HG03103 (cell line): ENCODE data around the gene GPR78.

Experiments used
- ATAC-seq: cut with Tn5 transposase; IDR thresholded peaks from one replicate; pipeline ENCODE4 v1.9.1; 2021; ENCODE audit warnings: low read depth; ENCODE audit not compliant: unreplicated experiment

The GPR78 gene

DNA sequence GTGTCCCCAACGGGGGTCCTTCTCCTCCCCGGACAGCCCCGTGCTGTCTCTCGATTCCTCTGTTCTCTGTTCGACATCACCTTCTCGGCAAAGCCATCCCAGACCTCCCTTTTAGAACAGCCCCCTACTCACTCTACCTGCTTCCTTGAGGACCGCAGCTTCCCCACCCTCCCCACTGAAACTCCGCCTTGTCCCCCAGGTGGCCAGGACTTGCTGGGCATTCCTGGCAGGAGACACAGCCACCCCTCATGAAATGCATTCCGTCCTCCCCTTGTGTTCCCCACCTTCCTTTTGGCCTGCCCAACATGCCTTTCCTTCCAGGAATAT is 34.8 kb upstream of the GPR78 start:
- no peak for ATAC-seq

DNA sequence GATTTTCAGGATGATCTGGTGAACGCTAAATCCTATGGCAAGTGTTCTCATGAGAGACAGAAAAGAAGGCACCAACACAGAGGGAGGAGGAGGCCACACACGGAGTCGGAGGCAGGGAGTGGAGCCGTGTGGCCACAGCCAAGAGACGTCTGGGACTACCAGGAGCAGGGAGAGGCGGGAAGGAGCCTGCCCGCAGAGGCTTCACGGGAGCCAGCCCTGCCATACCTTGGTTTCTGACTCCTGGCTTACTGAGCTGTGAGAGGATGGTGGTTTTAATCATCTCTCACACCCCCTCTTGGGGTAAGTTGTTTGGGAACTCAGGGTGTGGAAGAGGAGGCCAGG is 33.5 kb upstream of the GPR78 start:
- no peak for ATAC-seq

DNA sequence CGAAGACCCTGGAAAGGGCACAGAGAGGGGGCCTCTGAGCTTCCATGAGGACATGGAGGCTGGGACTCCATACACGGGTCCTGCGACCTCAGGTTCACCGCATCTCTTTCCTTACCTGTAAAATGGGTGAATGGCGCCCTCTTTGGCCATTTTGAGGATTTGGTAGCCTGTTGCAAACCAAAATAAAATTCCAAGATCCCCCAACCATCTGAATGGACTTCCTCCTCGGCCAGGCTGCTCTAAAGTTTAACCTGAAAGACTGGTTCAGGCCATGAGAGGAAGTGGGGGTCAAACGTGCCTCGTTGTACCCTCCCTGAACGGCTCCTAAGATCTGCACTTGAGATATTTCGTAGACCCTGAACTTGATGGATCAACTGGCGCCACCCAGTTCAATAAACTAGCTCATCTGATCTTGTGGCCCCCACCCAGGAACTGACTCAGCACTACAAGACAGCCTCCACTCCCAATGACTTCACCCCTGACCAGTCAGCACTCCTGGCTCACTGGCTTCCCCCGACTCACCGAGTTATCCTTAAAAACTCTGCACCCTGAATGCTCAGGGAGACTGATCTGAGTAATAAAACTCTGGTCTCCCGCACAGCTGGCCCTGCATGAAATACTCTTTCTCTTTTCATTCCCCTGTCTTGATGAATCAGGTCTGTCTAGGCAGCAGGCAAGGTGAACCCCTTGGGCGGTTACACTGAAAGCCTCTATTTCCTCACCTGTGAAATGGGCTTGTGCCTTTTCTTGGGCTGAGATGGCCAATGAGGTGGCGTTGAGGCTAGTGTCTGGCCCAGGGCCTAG is 32.9 kb upstream of the GPR78 start:
- no peak for ATAC-seq

DNA sequence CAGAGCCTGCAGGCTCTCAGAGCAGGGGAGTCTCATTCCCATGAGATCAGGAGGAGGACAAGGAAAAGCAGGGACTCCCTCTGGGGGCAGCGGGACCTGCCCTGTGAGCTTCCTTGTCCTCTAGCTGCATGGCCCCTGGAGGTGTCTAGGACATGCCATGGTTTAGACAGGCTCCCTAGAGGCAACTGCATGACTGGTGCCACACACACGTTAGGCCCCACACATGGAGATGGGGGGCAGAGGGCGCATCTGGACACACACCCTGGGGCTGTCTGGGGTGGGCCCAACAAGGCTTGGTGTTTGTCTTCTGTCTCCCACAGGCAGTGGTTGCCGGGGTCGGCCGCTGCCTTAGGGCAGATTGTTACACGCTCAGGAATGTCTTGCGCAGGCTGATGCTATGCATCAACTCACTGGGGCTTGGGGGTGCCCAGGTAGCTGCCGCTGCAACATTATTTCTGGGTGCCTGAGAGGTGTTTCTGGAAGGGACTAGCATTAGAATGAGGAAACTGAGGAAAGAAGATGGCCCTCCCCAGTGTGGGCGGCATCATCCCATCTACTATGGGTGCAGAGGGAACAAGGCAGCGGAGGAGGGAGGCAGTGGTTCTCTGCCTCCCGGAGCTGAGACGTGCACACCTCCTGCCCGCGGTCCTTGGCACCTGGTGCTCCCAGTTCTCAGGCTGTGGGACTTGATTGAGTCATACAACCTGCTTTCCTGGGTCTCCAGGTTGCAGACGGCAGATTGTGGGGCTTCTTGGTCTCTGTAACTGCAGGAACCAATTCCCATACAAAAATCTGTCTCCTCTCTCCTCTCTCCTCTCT is 32.1 kb upstream of the GPR78 start:
- no peak for ATAC-seq

DNA sequence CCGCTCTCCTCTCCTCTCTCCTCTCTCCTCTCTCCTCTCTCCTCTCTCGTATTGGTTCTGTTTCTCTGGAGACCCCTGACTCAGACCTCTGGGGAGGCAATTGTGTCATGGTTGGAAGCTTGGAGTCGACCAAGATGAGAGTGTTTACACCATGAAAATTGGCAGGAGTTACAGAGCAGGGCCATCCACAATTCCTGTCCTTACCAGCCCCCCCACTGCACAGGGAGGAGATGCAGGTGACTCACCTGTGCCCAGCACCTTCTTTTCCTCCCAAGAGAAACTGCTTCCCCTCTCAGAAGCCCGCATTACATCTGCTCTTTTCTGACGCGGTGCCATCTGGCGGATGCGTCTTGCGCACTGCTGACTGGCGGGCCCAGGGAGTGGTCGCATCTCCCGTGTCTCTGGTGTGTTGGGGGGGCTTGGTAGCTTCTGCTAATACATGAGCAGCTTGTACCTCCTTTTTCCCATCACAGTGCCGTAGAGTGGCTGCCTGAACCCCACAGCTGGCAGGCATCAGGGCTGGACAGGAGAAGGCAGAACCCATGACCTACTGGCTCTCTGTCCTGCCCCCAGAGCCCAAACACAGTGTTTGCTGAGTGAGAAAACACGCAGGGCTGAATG is 31.4 kb upstream of the GPR78 start:
- ATAC-seq = no peak

DNA sequence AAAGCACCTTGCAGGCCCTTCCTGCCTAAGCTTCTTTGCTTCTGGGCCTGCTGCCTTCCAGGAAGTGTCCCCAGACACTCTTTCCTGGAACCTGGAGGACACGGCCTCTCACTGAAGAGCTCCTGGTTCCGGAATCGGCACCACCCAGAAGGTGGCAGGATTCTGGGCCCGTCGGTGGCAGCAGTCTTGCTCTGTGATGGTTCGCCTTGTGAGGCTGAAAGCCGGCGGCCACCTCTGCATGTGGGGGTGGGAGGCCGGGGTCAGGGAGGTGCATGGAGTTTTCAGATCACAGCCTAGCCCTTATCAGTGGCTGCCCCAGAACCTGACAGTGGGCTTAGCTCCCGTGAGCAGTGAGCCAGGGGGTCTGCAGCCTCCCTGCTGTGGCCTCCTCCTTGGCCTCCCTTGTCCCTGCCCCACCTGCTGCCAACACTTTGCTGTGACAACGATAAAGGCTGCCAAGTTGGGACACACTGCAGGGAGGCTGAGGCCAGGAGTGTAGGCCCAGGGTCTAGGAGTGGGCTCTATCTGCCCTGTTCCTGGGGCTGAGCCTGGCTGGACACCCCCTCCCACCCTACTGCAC is 30.8 kb upstream of the GPR78 start:
- ATAC-seq = no peak

DNA sequence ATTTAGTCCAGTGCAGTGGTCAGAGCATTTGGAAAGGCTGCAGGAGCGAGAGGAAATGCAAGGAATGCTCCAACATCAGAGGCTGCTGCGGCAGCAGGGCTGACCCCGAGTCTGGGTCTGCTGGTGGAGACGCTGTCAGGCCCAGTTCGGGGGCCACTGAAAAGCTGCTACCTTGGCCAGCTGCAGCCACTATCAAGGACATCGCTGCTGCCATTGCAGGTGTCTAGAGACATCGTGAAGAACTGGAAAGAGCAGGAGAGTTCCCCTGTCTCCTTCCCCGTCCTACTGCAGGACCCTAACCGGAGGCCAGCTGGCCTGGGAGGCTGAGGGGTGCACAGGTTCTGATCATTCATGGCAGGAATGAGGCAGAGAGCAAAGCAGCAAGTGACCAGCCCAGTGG is 29.5 kb upstream of the GPR78 start:
- ATAC-seq = no peak

DNA sequence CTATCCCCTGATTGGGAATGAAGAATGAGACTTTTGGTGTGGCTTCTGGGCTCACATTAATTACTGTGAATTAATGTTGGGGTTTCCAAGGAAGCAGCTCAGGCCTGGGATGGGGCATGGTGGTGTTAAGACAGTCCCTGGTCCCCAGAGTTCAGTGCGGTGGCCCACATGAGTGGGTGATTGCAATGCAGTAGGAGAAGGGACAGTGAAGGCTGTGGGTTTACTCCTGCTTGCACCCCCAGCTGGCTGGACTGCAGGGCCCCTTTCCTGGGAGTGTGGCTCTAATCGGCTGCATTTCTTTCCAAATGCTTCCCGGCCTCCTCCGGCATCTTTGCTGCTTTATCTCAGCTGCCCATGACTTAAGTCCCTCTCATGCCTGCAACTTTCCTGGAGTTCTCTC is 28.2 kb upstream of the GPR78 start:
- ATAC-seq = no peak

DNA sequence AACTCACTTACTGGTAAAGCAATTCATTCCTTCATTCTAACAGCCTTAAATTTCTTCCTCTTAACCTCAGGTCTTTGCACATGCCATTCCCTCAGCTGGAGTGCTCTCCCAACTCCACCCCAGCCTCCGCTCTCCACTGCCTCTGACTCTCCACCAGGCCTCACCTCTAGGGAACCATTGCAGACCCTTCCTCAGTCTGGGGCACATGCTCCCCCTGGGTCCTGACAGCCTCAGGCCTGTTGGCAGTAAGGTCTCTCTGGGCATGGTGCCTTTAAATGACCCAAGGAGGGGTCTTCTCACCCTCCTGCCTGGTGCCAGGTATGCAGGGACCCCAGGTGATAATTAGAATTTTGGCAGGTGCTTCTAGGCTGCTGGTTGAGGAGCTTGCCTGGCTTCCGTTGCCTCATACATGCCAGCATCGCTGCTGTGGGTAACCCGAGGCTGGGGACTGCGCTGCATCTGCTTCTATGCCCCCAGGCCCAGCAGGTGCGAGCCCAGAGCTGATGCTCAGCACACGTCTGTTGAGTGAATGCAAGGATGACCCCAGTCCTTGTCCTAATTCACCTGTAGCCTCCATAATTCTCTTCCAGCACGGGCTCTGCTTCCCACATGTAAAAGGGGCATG is 27.5 kb upstream of the GPR78 start:
- no peak for ATAC-seq

DNA sequence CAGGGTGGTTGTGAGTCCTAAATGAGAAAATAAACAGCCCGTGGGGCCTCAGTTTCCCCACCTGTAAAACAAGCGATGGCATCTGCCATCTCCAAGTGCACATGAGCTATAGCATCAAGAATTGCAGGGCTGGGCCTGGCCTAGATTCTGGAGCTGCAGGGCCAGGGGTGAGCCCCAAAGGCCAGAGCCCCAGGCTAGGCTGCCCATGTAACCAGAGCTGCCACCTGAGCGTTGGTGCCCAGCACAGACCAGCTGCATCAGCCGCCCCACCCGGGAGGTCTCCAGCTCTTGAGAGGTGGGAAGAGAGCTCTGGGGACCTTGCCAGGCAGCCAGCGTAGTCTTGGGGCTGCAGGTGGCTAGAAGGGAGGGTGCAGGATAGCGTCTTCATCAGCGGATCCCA is 27.0 kb upstream of the GPR78 start:
- ATAC-seq = no peak

DNA sequence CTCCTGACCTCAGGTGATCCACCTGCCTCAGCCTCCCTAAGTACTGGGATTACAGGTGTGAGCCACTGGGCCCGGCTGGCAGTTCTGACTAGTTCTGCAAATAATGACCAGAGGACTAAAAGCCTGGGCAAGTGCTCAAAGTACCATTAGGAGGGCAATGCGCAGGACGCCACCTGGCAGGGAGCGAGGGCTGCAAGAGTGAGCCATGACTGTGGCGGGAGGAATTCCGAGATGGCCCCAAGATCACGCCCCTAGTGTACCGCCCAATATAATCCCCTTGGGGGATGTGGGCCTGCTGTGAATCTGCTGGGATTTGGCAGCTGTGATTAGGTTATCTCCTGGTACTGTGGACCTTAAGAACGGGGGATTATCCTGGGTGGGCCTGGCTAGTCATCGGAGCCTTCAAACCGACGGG is 26.2 kb upstream of the GPR78 start:
- ATAC-seq = no peak

DNA sequence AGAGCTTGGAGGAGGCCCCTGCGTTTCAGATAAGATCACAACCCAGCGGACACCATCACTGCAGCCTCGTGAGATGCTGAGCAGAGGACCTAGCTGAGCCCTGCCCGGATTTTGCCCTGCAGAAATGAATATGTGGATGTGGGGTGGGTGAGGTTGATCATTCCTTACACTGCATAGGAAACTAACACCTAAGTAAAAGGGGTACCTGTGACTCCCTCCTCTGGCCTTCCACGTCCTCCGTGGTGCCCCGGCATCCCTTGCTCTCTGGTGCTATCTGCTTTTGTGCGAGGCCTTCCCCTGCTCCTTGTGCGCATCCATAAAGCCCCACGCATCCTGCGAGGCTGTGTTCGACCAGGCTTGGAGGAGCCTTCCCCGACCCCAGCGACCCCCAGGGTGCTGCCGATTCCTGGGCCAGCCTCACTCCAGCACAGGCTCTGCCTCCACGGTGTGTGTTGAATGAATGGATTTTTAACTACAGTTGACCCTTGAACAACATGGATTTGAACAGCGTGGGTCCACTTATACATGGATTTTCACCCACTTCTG is 25.6 kb upstream of the GPR78 start:
- ATAC-seq = no peak

DNA sequence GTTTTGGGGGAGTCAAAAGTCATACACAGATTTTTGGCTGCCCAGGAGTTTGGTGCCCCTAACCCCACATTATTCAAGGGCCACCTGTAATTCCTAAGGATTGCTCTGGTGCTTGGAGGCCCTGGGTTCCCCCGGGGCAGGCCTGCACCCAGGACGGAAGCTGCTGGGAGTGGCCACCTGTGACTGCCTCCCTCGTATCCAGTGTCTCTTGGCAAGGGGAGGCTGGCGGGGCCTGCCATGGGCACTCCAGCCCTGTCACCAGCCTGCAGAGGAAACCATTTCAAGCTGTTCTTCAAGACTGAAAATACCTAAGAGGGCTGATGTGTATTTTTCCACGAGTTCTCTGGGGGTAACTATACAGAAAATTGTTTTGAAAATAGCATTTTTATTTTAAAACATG is 24.5 kb upstream of the GPR78 start:
- no peak for ATAC-seq

DNA sequence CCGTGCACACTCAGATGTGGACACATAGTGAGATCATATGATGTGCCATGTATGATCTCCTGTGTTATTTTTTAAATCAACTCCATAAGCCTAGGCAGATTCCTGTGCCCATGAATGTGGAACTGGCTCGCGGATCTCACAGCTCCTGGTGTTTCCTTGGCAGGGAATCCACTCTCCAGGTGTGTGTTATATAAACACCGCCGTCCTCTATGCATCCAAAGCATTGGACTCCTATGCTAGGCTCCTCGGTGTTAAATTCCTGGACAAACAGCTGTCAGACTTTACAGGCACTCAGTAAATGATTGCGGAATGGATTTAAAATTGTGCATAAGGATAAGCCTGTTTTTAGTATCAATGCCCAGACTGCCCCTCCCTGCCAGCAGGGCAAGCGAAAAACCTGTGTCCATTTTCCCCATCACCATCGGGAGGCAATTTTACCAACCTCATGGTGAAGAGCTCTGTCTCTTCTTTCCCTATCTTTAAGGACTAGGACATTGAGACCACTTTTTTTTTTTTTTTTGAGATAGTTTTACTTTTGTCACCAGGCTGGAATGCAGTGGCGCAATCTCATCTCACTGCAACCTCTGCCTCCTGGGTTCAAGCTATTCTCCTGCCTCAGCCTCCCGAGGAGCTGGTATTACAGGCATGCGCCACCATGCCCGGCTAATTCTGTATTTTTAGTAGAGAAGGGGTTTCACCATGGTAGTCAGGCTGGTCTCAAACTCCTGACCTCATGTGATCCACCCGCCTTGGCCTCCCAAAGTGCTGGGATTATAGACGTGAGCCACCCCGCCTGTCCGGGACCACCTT is 23.6 kb upstream of the GPR78 start:
- no peak for ATAC-seq

DNA sequence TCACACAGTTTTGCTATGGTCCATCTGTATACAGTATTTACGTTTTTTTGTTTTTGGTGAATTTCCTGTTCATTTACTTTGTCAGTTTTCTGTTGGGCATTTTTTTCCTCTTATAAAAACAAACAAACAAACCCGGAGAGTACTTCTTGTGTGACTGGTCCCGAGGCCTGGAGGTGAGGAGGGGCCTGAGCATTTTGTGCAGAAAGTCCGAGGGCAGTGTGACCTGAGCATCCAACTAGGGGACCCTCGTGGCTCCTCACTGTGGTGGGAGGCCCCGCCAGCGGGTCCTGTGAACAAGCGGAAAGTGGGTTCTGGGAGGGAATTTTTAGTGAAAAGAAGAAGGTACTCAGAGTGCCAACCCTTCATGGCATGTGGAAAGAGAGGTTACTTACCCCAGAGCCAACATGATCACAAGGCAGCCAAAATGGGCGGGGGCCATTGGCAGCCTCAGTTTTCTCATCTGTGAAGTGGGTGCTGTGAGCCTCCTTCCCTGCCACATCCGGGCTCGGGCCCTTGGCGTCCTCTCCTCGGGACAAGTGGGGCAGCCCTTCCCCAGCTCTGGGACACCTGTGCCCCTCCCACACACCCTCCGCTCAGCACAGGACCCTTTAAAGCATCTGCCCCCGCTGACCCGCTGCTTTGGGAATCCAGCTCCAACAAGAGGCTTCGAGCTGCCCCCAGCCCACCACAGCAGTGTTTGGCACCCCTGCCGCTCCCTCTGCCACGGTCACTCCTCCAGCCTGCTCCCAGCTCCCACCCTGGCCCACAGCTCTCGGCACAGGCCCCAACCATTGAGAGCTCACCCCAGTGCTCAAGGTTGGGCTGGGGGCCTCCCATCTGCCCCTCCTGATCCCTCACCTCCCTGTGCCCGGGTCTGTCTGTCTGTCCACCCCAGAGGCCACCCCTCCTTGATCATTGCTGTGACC is 22.8 kb upstream of the GPR78 start:
- no peak for ATAC-seq

DNA sequence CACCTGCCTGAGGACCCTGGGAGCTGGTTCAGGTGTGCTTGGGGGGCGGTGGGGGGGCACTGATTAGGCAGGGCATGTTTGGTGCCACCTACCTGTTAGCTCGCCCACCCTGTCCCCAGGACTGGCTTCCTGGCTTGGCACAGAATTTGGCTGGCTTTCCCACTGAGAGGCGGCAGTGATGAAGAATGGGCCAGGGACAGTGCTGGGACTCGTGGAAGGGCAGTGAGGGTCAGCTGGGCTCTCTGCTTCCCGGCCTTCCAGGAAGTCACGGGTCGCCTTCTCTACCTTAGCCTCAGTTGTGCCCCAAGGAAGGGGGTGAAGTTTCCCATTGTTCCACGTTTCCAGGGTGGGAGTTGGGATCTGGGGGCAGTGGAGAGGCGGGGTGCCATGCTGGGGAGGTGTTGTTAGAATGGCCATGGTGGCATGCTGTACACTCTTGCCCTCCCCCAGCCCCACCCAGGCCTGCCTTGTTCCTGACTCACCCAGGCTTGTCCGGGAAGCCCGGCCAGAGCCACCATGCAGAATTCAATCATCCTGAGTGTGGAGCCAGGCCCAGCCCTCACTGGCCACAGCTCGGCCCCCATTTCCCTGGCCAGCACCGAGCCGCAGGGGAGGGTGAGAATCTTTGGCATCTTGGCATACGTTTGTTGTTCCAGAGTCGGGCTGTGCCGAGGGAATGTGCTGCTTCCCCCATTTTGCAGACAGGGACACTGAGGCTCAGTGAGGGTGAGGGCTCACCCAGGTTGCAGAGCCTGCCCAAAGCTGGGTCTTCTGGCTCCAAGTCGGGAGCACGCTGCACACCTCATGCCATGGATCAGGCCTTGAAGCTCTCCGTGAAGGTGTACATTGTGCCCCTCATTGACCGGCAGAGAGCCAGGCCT is 21.9 kb upstream of the GPR78 start:
- no peak for ATAC-seq

DNA sequence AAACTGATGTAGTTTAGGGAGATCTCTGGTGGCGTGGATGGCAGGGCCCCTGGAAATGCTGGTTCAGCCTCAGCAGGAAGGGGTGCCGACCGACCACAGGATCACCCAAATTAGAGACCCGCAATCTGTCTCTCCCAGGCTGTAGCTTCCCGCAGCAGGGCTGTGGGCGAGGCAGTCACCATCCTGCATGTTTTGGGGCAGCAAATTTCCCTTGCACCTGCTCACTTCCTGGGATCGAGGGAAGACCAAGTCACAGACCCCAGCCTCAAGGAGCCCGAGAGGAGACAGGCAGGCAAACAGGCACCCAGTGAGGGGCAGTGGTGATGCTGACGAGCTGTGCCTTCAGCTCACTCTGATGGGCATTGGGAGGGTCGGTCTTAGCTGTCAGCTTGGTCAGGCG is 21.2 kb upstream of the GPR78 start:
- no peak for ATAC-seq
